GM23338 (cell line): ENCODE results near the gene DIP2C. TPM values are rescaled to one million over a fixed set of nuclear protein-coding genes. Genes with fewer than 3 reads are reported as not detected.

Experiments
- ATAC-seq: fragments of 200-7000 bp; cut with Tn5 transposase; 3 replicates; pipeline ENCODE4 v1.9.1; 2020
- DNase-seq: peaks from one replicate; pipeline ENCODE4 v3.0.0-alpha.2; 2015; ENCODE audit warnings: low spot score
- H2AFZ ChIP-seq: fragments of 200-600 bp; sonication (generic); 2 replicates; pipeline ENCODE4 v1.8.0; 2016; ENCODE audit warnings: antibody characterized with exemption, mild to moderate bottlenecking, moderate library complexity
- H3F3A ChIP-seq: fragments of 200-600 bp; sonication (generic); replicated peaks from 2 replicates; pipeline ENCODE4 v1.8.0; 2017; ENCODE audit warnings: antibody characterized with exemption, mixed run types, low read depth
- H3K27ac ChIP-seq: fragments of 200-600 bp; sonication (generic); 2 replicates; pipeline ENCODE4 v1.6.1; 2016; ENCODE audit warnings: low read depth
- H3K27me3 ChIP-seq: fragments of 200-600 bp; sonication (generic); 2 replicates; pipeline ENCODE4 v1.8.0; 2016; ENCODE audit warnings: mild to moderate bottlenecking, mixed run types, moderate library complexity; ENCODE audit not compliant: insufficient read depth
- H3K36me3 ChIP-seq: fragments of 200-600 bp; sonication (generic); 2 replicates; pipeline ENCODE4 v1.8.0; 2016; ENCODE audit warnings: mild to moderate bottlenecking; ENCODE audit not compliant: insufficient read depth
- H3K4me1 ChIP-seq: fragments of 200-600 bp; sonication (generic); 2 replicates; pipeline ENCODE4 v1.8.0; 2016; ENCODE audit warnings: mild to moderate bottlenecking, moderate library complexity; ENCODE audit not compliant: insufficient read depth
- H3K4me2 ChIP-seq: fragments of 200-600 bp; sonication (generic); 2 replicates; pipeline ENCODE4 v1.7.1; 2017; ENCODE audit warnings: mixed run types
- H3K4me3 ChIP-seq: fragments of 200-600 bp; sonication (generic); 2 replicates; pipeline ENCODE4 v1.6.1; 2016; ENCODE audit warnings: mixed run types
- H3K79me2 ChIP-seq: fragments of 200-600 bp; sonication (generic); replicated peaks from 2 replicates; pipeline ENCODE4 v1.8.0; 2017; ENCODE audit warnings: mild to moderate bottlenecking; ENCODE audit not compliant: insufficient read depth
- H3K9me2 ChIP-seq: fragments of 200-600 bp; sonication (generic); 2 replicates; pipeline ENCODE4 v1.8.0; 2017; ENCODE audit not compliant: insufficient read depth
- H4K20me1 ChIP-seq: fragments of 200-600 bp; sonication (generic); replicated peaks from 2 replicates; pipeline ENCODE4 v1.8.0; 2017; ENCODE audit warnings: mild to moderate bottlenecking; ENCODE audit not compliant: insufficient read depth
- H3K27ac Mint-ChIP-seq: 2 replicates; pipeline ENCODE4 v1.8.0; 2020; ENCODE audit warnings: inconsistent platforms, mild to moderate bottlenecking, moderate library complexity, mixed read lengths
- H3K27me3 Mint-ChIP-seq: 3 replicates; pipeline ENCODE4 v1.8.0; 2022; ENCODE audit warnings: low read depth, mild to moderate bottlenecking, moderate library complexity, mixed read lengths, inconsistent platforms; ENCODE audit not compliant: insufficient read depth, poor library complexity
- H3K36me3 Mint-ChIP-seq: 3 replicates; pipeline ENCODE4 v1.8.0; 2021; ENCODE audit warnings: low read depth, mild to moderate bottlenecking, inconsistent platforms, moderate library complexity, mixed read lengths
- H3K4me1 Mint-ChIP-seq: 3 replicates; pipeline ENCODE4 v1.8.0; 2020; ENCODE audit warnings: mild to moderate bottlenecking, inconsistent platforms, mixed read lengths
- H3K4me3 Mint-ChIP-seq: 3 replicates; pipeline ENCODE4 v1.8.0; 2021; ENCODE audit warnings: moderate library complexity, mild to moderate bottlenecking, inconsistent platforms, mixed read lengths
- H3K9me3 Mint-ChIP-seq: 3 replicates; pipeline ENCODE4 v1.8.0; 2020; ENCODE audit warnings: moderate library complexity, mild to moderate bottlenecking, inconsistent platforms, mixed read lengths
- CREB1 ChIP-seq: fragments of 250-450 bp; sonication (Bioruptor Pico); IDR thresholded peaks from 2 replicates; pipeline ENCODE4 v1.5.0; 2020; ENCODE audit warnings: low read depth, mild to moderate bottlenecking, moderate library complexity
- EZH2 ChIP-seq: fragments of 200-600 bp; sonication (generic); IDR thresholded peaks from one replicate; pipeline ENCODE4 v1.8.0; 2017; ENCODE audit warnings: antibody characterized with exemption, mild to moderate bottlenecking, low read depth; ENCODE audit not compliant: unreplicated experiment
- JUNB ChIP-seq: IDR thresholded peaks from one replicate; pipeline ENCODE4 v1.6.1; 2016; ENCODE audit warnings: antibody characterized with exemption; ENCODE audit not compliant: unreplicated experiment
- NANOG ChIP-seq: IDR thresholded peaks from 2 replicates; pipeline ENCODE4 v1.6.1; 2016; ENCODE audit warnings: antibody characterized with exemption, borderline replicate concordance
- STAT1 ChIP-seq: IDR thresholded peaks from one replicate; pipeline ENCODE4 v1.6.1; 2016; ENCODE audit warnings: antibody characterized with exemption; ENCODE audit not compliant: unreplicated experiment
- ZNF114 ChIP-seq: fragments of 250-450 bp; sonication (Bioruptor Pico); IDR thresholded peaks from 2 replicates; pipeline ENCODE4 v1.5.0; 2020; ENCODE audit warnings: mild to moderate bottlenecking, moderate library complexity
- polyA plus RNA-seq: library from polyadenylated mRNA; unstranded; fragments of >200 nt; fragmentation: Nextera tagmentation; extraction: Ambion mirVana; gene quantifications from 2 replicates; pipeline ENCODE4 v1.2.1, GENCODE V29; 2016
- total RNA-seq: library from RNA; depleted of rRNA; stranded (reverse); fragments of >200 nt; shearing (Covaris generic); gene quantifications from 2 replicates; pipeline ENCODE4 v1.2.3, GENCODE V29; 2014
- TF ChIP-seq, protein P1 (sequence below): IDR thresholded peaks from one replicate; pipeline ENCODE4 v1.6.1; 2018; ENCODE audit warnings: antibody characterized with exemption; ENCODE audit not compliant: unreplicated experiment
- TF ChIP-seq, protein P2 (sequence below), 2 experiments: fragments of 200-600 bp in 1 of 2; sonication (generic) in 1 of 2; conservative IDR thresholded peaks; 2 replicates each; pipeline versions ENCODE4 v1.5.1 to v1.6.1; 2016 to 2017; ENCODE audit warnings: antibody characterized with exemption in 2 of 2, low read depth in 2 of 2, mild to moderate bottlenecking in 2 of 2, moderate library complexity in 1 of 2
- TF ChIP-seq, protein P3 (sequence below): IDR thresholded peaks from 2 replicates; pipeline ENCODE4 v1.6.1; 2016; ENCODE audit warnings: antibody characterized with exemption

Gene DIP2C
- total and polyA plus RNA-seq, 2 experiments from 2014 or later = 5.1 to 7.7 TPM

DNA sequence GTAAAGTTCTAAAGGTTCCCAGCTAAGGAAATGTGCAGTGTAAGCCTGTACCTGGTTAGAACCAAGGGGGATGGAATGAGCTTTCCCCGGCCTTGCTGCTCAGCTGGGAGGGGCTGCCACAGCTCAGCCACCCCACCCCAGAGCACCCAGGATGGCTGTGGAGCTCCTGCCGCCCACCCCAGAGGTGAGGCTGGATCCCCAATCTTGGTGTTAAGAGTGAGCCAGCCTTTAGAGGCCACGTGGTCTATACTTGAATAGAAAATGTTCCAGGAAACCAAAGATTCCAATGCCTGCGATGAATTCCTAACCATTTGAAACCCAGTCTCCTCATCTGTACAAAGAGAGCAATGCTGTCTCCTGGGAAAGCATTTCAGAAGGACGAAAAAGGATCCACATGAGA lies 16.5 kb downstream of the DIP2C start:
- no peak overlapping the region for H3K4me3 ChIP-seq
- H3K4me3 Mint-ChIP-seq = no peak overlapping the region
- ATAC-seq (no peak), DNase-seq (no peak)
- H3K27ac ChIP-seq = no peak overlapping the region
- H3K4me1 ChIP-seq = no peaks in the 10 kb centered on the region
- no peak overlapping the region for H2AFZ ChIP-seq
- TF ChIP-seq, protein P1, sequence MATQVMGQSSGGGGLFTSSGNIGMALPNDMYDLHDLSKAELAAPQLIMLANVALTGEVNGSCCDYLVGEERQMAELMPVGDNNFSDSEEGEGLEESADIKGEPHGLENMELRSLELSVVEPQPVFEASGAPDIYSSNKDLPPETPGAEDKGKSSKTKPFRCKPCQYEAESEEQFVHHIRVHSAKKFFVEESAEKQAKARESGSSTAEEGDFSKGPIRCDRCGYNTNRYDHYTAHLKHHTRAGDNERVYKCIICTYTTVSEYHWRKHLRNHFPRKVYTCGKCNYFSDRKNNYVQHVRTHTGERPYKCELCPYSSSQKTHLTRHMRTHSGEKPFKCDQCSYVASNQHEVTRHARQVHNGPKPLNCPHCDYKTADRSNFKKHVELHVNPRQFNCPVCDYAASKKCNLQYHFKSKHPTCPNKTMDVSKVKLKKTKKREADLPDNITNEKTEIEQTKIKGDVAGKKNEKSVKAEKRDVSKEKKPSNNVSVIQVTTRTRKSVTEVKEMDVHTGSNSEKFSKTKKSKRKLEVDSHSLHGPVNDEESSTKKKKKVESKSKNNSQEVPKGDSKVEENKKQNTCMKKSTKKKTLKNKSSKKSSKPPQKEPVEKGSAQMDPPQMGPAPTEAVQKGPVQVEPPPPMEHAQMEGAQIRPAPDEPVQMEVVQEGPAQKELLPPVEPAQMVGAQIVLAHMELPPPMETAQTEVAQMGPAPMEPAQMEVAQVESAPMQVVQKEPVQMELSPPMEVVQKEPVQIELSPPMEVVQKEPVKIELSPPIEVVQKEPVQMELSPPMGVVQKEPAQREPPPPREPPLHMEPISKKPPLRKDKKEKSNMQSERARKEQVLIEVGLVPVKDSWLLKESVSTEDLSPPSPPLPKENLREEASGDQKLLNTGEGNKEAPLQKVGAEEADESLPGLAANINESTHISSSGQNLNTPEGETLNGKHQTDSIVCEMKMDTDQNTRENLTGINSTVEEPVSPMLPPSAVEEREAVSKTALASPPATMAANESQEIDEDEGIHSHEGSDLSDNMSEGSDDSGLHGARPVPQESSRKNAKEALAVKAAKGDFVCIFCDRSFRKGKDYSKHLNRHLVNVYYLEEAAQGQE = no peak
- TF ChIP-seq CREB1 (CRISPR knock-in tag) (no peak), ZNF114 (CRISPR knock-in tag) (no peak), EZH2 (no peak)
- TF ChIP-seq, protein P2, sequence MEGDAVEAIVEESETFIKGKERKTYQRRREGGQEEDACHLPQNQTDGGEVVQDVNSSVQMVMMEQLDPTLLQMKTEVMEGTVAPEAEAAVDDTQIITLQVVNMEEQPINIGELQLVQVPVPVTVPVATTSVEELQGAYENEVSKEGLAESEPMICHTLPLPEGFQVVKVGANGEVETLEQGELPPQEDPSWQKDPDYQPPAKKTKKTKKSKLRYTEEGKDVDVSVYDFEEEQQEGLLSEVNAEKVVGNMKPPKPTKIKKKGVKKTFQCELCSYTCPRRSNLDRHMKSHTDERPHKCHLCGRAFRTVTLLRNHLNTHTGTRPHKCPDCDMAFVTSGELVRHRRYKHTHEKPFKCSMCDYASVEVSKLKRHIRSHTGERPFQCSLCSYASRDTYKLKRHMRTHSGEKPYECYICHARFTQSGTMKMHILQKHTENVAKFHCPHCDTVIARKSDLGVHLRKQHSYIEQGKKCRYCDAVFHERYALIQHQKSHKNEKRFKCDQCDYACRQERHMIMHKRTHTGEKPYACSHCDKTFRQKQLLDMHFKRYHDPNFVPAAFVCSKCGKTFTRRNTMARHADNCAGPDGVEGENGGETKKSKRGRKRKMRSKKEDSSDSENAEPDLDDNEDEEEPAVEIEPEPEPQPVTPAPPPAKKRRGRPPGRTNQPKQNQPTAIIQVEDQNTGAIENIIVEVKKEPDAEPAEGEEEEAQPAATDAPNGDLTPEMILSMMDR (conservative IDR thresholded peaks at IDR 0.05; ENCODE audit: low read depth in 2 of 2) = no peak
- no peak overlapping the region for H3K27ac Mint-ChIP-seq
- peaks cover 5% of the 10 kb centered on the region; the same call in 2 of the 3 replicates for H3K4me1 Mint-ChIP-seq
- peaks cover 84% of the 10 kb centered on the region for H3K79me2 ChIP-seq
- peaks cover 11% of the 10 kb centered on the region for H3K9me3 Mint-ChIP-seq
- peaks cover 9% of the 10 kb centered on the region for H3K27me3 Mint-ChIP-seq
- peaks cover 4% of the 10 kb centered on the region for H3K9me2 ChIP-seq
- peaks cover 12% of the 10 kb centered on the region; the same call in 1 of the 2 replicates for H4K20me1 ChIP-seq
- H3K36me3 Mint-ChIP-seq = peaks cover 8% of the 10 kb centered on the region; the same call in 2 of the 3 replicates
- no peak overlapping the region for H3K4me2 ChIP-seq
- H3F3A ChIP-seq = peaks cover 26% of the 10 kb centered on the region
- H3K27me3 ChIP-seq = no peaks in the 10 kb centered on the region
- H3K36me3 ChIP-seq = no peaks in the 10 kb centered on the region

DNA sequence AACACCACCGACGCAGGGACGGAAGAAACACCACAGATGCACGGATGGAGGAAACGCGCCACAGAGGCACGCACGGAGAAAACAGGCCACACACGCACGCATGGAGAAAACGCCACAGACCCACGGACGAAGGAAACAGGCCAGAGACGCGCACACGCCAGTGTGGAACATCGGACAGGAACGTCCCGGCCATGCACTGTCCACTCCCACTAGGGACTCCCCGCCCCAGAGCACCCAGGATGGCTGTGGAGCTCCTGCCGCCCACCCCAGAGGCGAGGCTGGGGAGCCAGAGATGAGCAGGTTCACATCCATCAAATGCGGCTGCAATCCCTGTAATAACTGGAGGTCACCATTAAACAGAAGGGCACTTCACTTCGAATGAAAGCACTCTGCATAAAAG lies 17.3 kb downstream of the DIP2C start:
- peaks cover 11% of the 10 kb centered on the region for H3K9me3 Mint-ChIP-seq
- H3K27me3 ChIP-seq = no peaks in the 10 kb centered on the region
- TF ChIP-seq, protein P3, sequence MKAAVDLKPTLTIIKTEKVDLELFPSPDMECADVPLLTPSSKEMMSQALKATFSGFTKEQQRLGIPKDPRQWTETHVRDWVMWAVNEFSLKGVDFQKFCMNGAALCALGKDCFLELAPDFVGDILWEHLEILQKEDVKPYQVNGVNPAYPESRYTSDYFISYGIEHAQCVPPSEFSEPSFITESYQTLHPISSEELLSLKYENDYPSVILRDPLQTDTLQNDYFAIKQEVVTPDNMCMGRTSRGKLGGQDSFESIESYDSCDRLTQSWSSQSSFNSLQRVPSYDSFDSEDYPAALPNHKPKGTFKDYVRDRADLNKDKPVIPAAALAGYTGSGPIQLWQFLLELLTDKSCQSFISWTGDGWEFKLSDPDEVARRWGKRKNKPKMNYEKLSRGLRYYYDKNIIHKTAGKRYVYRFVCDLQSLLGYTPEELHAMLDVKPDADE = no peak
- TF ChIP-seq, protein P2 (conservative IDR thresholded peaks at IDR 0.05; ENCODE audit: low read depth in 2 of 2) = no peak
- no peak for TF ChIP-seq JUNB
- no peak for TF ChIP-seq EZH2
- no peak for TF ChIP-seq CREB1 (CRISPR knock-in tag)
- TF ChIP-seq, protein P1 = no peak
- TF ChIP-seq NANOG = no peak
- no peak for TF ChIP-seq STAT1
- TF ChIP-seq ZNF114 (CRISPR knock-in tag) = no peak
- H3K36me3 ChIP-seq = no peaks in the 10 kb centered on the region
- no peak overlapping the region for H3K4me2 ChIP-seq
- H2AFZ ChIP-seq = no peak overlapping the region
- no peak overlapping the region for H3K27ac ChIP-seq
- peaks cover 8% of the 10 kb centered on the region; the same call in 2 of the 3 replicates for H3K36me3 Mint-ChIP-seq
- peaks cover 9% of the 10 kb centered on the region for H3K27me3 Mint-ChIP-seq
- no peak overlapping the region for H3K4me3 ChIP-seq
- peaks cover 10% of the 10 kb centered on the region for H3K9me2 ChIP-seq
- H3F3A ChIP-seq = peaks cover 34% of the 10 kb centered on the region
- peaks cover 85% of the 10 kb centered on the region for H3K79me2 ChIP-seq
- peaks cover 18% of the 10 kb centered on the region; the same call in 1 of the 2 replicates for H4K20me1 ChIP-seq
- no peak overlapping the region for H3K27ac Mint-ChIP-seq
- ATAC-seq (no peak), DNase-seq (no peak)
- H3K4me1 ChIP-seq = no peaks in the 10 kb centered on the region
- no peak overlapping the region for H3K4me3 Mint-ChIP-seq
- peaks cover 5% of the 10 kb centered on the region; the same call in 2 of the 3 replicates for H3K4me1 Mint-ChIP-seq
